Panc1 (cell line): Measurements from ENCODE around the gene C6orf163. TPM values are rescaled to one million over a fixed set of nuclear protein-coding genes. Genes with fewer than 3 reads are reported as not detected.

Source experiments
- ATAC-seq: fragments of 200-7000 bp; cut with Tn5 transposase; 2 replicates; pipeline ENCODE4 v1.9.1; 2020; ENCODE audit warnings: mild to moderate bottlenecking, moderate library complexity
- BruUV-seq: library from RNA; stranded (reverse); fragments of 400-500 nt; replicated peaks from 2 replicates; lab custom pipeline; 2021; lab: Mats Ljungman, UMichigan
- CTCF ChIA-PET: fragments of 300-600 bp; sonication (Branson Sonifier 250); formaldehyde crosslinking; loops from one replicate; lab custom pipeline; 2022; ENCODE audit warnings: antibody characterized with exemption; lab: Charles Lee
- POLR2A ChIA-PET: fragments of 300-600 bp; sonication (Branson Sonifier 250); formaldehyde crosslinking; loops from one replicate; lab custom pipeline; 2022; ENCODE audit warnings: antibody characterized with exemption; lab: Charles Lee
- DNase-seq: peaks from one replicate; pipeline ENCODE4 v3.0.0-alpha.2; 2010; ENCODE audit warnings: low read depth, low spot score
- H3K27ac ChIP-seq: 2 replicates; pipeline ENCODE4 v1.5.1; 2011; ENCODE audit warnings: mild to moderate bottlenecking, low read length, inconsistent platforms
- H3K27me3 ChIP-seq: fragments of 200-500 bp; sonication (Bioruptor generic); 2 replicates; pipeline ENCODE4 v1.6.0; 2014; ENCODE audit warnings: low read length, inconsistent platforms; ENCODE audit not compliant: control insufficient read depth, insufficient read depth
- H3K36me3 ChIP-seq: fragments of 200-500 bp; sonication (Bioruptor generic); 2 replicates; pipeline ENCODE4 v1.5.1; 2014; ENCODE audit warnings: inconsistent platforms, mild to moderate bottlenecking, low read length, moderate library complexity; ENCODE audit not compliant: control insufficient read depth, insufficient read depth
- H3K4me1 ChIP-seq: 2 replicates; pipeline ENCODE4 v1.5.1; 2011; ENCODE audit warnings: inconsistent platforms, mild to moderate bottlenecking, low read length, moderate library complexity; ENCODE audit not compliant: control insufficient read depth, insufficient read depth
- H3K4me3 ChIP-seq, 2 experiments: 2 replicates each; pipeline ENCODE4 v1.5.1; 2011 to 2012; ENCODE audit warnings: low read depth in 2 of 2, low read length in 2 of 2, mild to moderate bottlenecking in 2 of 2, inconsistent platforms in 1 of 2, moderate library complexity in 1 of 2
- H3K9me3 ChIP-seq: fragments of 200-500 bp; sonication (Bioruptor generic); 2 replicates; pipeline ENCODE4 v1.5.1; 2014; ENCODE audit warnings: low read depth, mild to moderate bottlenecking, inconsistent platforms, low read length, moderate library complexity; ENCODE audit not compliant: control insufficient read depth, insufficient read depth
- POLR2AphosphoS5 ChIP-seq: IDR thresholded peaks from 2 replicates; pipeline ENCODE4 v1.6.1; 2012; ENCODE audit warnings: mild to moderate bottlenecking, low read depth, low read length, moderate library complexity
- REST ChIP-seq, 2 experiments: IDR thresholded peaks; 2 replicates each; pipeline ENCODE4 v1.6.1; 2011 to 2012; ENCODE audit warnings: low read depth in 2 of 2, control low read depth in 1 of 2, low read length in 1 of 2, mild to moderate bottlenecking in 1 of 2, moderate library complexity in 1 of 2; ENCODE audit not compliant: insufficient read depth in 1 of 2
- SIN3A ChIP-seq: IDR thresholded peaks from 2 replicates; pipeline ENCODE4 v1.6.1; 2012; ENCODE audit warnings: low read depth, mild to moderate bottlenecking, low read length, moderate library complexity, borderline replicate concordance; ENCODE audit not compliant: insufficient read depth
- TCF7L2 ChIP-seq: IDR thresholded peaks from 2 replicates; pipeline ENCODE4 v1.6.1; 2011; ENCODE audit warnings: mild to moderate bottlenecking, low read depth, low read length, inconsistent platforms
- in situ Hi-C: cut with HindIII; loops from 2 replicates; pipeline ENCODE4 v1.10.0; 2016; ENCODE audit warnings: low sequenced_read_pairs, low pct_unique_long_range_greater_than_20kb
- intact Hi-C: fragments of 100-400 bp; cut with micrococcal nuclease; formaldehyde crosslinking; loops from one replicate; pipeline ENCODE4 v1.10.0; 2022; ENCODE audit not compliant: unreplicated experiment
- total RNA-seq: library from RNA; stranded (reverse); gene quantifications from one replicate; pipeline ENCODE4 v1.2.1, GENCODE V29; 2021; ENCODE audit not compliant: unreplicated experiment
- TF ChIP-seq, protein P1 (sequence below): fragments of 450-650 bp; IDR thresholded peaks from 2 replicates; pipeline ENCODE4 v1.5.1; 2017; ENCODE audit warnings: mild to moderate bottlenecking

C6orf163 gene
- total RNA-seq, 1 experiment from 2014 or later, result 1.3 TPM

- intact Hi-C loops, result no loop called here
- Histone ChIP-seq H3K9me3 (no peaks in the 10 kb centered on the region), H3K27ac (no peak overlapping the region), H3K27me3 (no peaks in the 10 kb centered on the region), H3K36me3 (no peaks in the 10 kb centered on the region), H3K4me1 (no peaks in the 10 kb centered on the region), H3K4me3 (no peak overlapping the region)
- ChIA-PET CTCF (no interaction called here), POLR2A (no interaction called here)
- DNase-seq (no peak), ATAC-seq (no peak)
- in situ Hi-C loops, result no loop called here
- TF ChIP-seq TCF7L2, result no peak
- TF ChIP-seq, protein P1, sequence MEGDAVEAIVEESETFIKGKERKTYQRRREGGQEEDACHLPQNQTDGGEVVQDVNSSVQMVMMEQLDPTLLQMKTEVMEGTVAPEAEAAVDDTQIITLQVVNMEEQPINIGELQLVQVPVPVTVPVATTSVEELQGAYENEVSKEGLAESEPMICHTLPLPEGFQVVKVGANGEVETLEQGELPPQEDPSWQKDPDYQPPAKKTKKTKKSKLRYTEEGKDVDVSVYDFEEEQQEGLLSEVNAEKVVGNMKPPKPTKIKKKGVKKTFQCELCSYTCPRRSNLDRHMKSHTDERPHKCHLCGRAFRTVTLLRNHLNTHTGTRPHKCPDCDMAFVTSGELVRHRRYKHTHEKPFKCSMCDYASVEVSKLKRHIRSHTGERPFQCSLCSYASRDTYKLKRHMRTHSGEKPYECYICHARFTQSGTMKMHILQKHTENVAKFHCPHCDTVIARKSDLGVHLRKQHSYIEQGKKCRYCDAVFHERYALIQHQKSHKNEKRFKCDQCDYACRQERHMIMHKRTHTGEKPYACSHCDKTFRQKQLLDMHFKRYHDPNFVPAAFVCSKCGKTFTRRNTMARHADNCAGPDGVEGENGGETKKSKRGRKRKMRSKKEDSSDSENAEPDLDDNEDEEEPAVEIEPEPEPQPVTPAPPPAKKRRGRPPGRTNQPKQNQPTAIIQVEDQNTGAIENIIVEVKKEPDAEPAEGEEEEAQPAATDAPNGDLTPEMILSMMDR, result no peak
- no peak for TF ChIP-seq POLR2AphosphoS5
- TF ChIP-seq SIN3A, result no peak
- no peak for TF ChIP-seq REST (IDR thresholded peaks at IDR 0.05; ENCODE audit: insufficient read depth in 1 of 2, low read depth in 2 of 2, low read length in 1 of 2)
- no TSS peak for BruUV-seq
Observed at GRCh38 chr6:87333591-87334181, 10.9 kb upstream of the C6orf163 start.

- no TSS peak for BruUV-seq
- no peak for ATAC-seq
- POLR2A ChIA-PET, result no interaction called here
Observed at GRCh38 chr6:87334683-87335082, 9.9 kb upstream of the C6orf163 start.

More at GRCh38 chr6:87334683-87335082, 9.9 kb upstream of the C6orf163 start:
- H3K27ac ChIP-seq, result no peak overlapping the region
- no peak overlapping the region for H3K4me3 ChIP-seq
- no peaks in the 10 kb centered on the region for H3K4me1 ChIP-seq
- DNase-seq, result no peak
- CTCF ChIA-PET, result no interaction called here
- H3K27me3 ChIP-seq, result no peaks in the 10 kb centered on the region
- intact Hi-C loops, result no loop called here
- H3K9me3 ChIP-seq, result no peaks in the 10 kb centered on the region
- H3K36me3 ChIP-seq, result no peaks in the 10 kb centered on the region
- in situ Hi-C loops, result no loop called here
- TF ChIP-seq TCF7L2 (no peak), SIN3A (no peak), REST (IDR thresholded peaks at IDR 0.05; ENCODE audit: insufficient read depth in 1 of 2, low read depth in 2 of 2, low read length in 1 of 2) (no peak), POLR2AphosphoS5 (no peak)
- TF ChIP-seq, protein P1, result no peak
